BJ (cell line): ENCODE measurements around the gene LDLRAD4. TPM values are rescaled to one million over a fixed set of nuclear protein-coding genes. Genes with fewer than 3 reads are reported as not detected.

ENCODE experiments used
- CTCF ChIA-PET: fragments of 350-600 bp; formaldehyde crosslinking; extraction: SDS; loops from one replicate; lab custom pipeline; 2021; ENCODE audit warnings: antibody characterized with exemption, inconsistent platforms; lab: Yijun Ruan, JAX
- POLR2A ChIA-PET: fragments of 300-600 bp; sonication (Branson Sonifier 250); formaldehyde crosslinking; extraction: SDS; loops from one replicate; lab custom pipeline; 2021; ENCODE audit warnings: antibody characterized with exemption; lab: Charles Lee
- DNase-seq: peaks from one replicate; pipeline ENCODE4 v3.0.0-alpha.2; 2011; ENCODE audit warnings: low read depth
- H3K27me3 ChIP-seq: 2 replicates; pipeline ENCODE4 v1.6.0; 2011; ENCODE audit warnings: low read length; ENCODE audit not compliant: control insufficient read depth, insufficient read depth
- H3K36me3 ChIP-seq: 2 replicates; pipeline ENCODE4 v1.5.1; 2011; ENCODE audit warnings: low read length; ENCODE audit not compliant: control insufficient read depth, insufficient read depth
- H3K4me3 ChIP-seq: 2 replicates; pipeline ENCODE4 v1.5.1; 2011; ENCODE audit warnings: low read depth, mild to moderate bottlenecking, control low read depth, low read length
- polyA plus RNA-seq: library from polyadenylated mRNA; depleted of rRNA; stranded (reverse); fragments of >200 nt; gene quantifications from 2 replicates; pipeline ENCODE4 v1.2.3, GENCODE V29; 2011
- TF ChIP-seq, protein P1 (sequence below): IDR thresholded peaks from 2 replicates; pipeline ENCODE4 v1.5.1; 2011; ENCODE audit warnings: low read depth, mild to moderate bottlenecking, control low read depth, inconsistent platforms, low read length, moderate library complexity; ENCODE audit not compliant: insufficient read depth

The LDLRAD4 gene
- polyA plus RNA-seq, 1 experiment: not detected

DNA sequence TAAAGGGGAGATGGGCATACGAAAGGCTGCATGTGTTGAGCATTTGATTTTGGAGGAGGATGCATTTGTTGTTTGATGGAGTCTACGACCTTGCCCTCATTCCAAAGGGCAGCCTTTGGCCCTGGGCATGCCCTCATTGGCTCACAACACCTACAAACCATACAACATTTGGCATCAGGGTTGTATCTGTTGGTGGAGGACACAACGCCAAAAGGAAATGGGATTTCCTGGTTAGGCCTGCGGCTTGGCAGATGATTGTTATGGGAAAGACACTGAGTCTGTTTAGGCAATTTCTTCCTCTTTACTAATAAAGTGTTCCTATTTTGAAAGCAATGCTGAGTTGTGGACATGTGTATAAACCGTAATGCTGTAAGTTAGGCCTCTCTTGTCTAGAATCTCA is 246.9 kb downstream of the LDLRAD4 start:
- CTCF ChIA-PET: no interaction called here
- POLR2A ChIA-PET: no interaction called here
- TF ChIP-seq, protein P1, sequence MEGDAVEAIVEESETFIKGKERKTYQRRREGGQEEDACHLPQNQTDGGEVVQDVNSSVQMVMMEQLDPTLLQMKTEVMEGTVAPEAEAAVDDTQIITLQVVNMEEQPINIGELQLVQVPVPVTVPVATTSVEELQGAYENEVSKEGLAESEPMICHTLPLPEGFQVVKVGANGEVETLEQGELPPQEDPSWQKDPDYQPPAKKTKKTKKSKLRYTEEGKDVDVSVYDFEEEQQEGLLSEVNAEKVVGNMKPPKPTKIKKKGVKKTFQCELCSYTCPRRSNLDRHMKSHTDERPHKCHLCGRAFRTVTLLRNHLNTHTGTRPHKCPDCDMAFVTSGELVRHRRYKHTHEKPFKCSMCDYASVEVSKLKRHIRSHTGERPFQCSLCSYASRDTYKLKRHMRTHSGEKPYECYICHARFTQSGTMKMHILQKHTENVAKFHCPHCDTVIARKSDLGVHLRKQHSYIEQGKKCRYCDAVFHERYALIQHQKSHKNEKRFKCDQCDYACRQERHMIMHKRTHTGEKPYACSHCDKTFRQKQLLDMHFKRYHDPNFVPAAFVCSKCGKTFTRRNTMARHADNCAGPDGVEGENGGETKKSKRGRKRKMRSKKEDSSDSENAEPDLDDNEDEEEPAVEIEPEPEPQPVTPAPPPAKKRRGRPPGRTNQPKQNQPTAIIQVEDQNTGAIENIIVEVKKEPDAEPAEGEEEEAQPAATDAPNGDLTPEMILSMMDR: no peak
- DNase-seq: no peak
- Histone ChIP-seq H3K36me3 (no peaks in the 10 kb centered on the region), H3K4me3 (no peak overlapping the region), H3K27me3 (no peaks in the 10 kb centered on the region)

DNA sequence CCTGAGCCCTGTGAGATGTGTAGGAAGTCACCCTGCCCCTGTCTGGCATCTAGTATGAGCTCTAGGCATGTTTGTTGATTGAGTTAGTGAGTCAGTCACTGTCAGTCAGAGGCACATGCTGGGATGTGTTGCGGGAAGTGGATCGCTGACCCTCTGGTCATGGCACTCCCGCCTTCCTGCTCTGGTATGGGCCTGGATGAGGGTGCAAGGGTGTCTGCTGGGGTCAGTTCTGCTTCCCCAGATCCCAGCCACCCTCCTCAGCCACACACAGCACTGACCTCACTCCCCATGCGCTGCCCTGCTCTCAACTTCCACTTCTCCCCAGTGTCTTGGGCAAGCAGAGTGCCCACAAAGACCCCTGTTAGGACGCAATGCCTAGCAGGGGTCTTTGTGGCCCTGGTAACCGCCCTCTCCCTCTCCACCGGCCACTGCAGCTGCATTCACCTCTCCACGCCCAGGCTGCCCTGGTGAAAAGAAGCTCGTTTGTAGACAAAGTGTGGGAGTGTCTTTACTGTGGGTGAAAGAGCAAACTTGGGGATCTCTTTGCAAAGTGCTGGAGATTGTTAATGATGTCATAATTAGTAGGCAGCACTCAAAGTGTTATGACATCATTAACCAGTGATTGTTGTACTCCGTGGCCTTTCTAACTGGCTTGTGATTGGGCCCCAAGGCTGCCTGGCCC is 252.1 kb downstream of the LDLRAD4 start:
- no peak for DNase-seq
- Histone ChIP-seq H3K36me3 (no peaks in the 10 kb centered on the region), H3K27me3 (no peaks in the 10 kb centered on the region), H3K4me3 (no peak overlapping the region)
- TF ChIP-seq, protein P1: no peak
- POLR2A ChIA-PET: no interaction called here
- CTCF ChIA-PET: no interaction called here

DNA sequence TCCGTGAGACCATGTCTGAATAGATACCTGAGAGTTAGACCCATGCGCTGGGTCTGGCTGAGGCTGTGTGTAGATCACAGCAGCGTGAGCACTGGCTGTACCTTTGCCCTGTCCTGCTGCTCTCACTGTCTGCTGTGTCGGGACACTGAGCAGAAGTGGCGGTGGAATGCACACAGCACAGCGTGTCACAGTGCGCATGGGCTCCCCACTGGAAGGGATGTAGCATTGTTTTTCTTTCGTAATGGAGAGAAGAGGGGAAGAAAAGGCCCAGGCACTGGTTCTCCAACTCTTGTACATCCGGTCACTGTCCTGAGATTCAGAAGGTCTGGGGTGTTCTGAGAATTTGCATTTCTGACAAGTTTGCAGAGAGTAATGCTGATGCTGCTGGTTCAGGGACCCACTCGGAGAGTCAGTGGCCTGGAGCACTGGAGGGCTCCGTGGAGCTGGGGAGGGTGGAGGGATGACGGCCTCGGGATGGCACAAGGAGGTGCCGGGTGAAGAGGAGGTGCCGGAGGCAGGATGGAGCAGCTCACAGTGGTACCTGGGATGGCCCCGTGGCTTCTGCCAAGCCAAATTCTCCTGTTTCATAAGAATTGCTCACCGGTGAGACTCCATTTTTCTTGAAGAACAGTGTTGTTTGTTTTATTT is 252.8 kb downstream of the LDLRAD4 start:
- H3K36me3 ChIP-seq: no peaks in the 10 kb centered on the region
- H3K4me3 ChIP-seq: no peak overlapping the region
- TF ChIP-seq, protein P1: no peak
- ChIA-PET CTCF (no interaction called here), POLR2A (no interaction called here)
- DNase-seq: no peak
- no peaks in the 10 kb centered on the region for H3K27me3 ChIP-seq

DNA sequence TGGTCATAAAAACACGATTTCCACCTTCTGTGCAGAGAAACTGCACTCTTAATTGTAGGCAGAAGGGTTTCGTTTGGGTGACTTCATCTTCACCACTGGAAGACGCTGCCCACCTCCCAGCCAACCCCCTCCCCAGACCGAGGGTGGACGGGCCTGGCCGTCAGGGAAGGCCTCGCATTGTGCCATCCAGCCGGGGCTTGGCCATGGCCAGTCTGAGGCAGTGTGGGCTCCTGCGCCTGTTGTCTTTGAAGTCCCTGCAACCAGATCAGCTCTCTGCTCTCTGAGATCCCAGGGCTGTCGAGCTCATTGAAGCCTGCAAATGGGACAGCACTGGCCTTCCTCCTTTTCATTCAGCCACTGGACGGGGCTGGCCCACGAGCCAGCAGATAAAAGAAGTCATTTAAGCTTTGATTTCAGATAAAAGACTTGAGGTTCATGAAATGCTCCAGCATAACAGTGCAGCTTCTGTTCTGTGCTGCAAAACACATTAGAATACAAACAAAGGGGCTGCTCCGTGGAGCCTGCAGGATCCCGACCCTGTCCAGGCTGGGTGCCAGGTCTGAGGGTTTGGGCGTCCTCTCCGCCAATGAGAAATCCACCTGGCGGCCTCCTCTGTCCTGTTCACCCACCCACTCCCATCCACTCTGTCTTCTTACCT is 253.5 kb downstream of the LDLRAD4 start:
- Histone ChIP-seq H3K27me3 (no peaks in the 10 kb centered on the region), H3K36me3 (no peaks in the 10 kb centered on the region), H3K4me3 (no peak overlapping the region)
- ChIA-PET POLR2A (no interaction called here), CTCF (no interaction called here)
- TF ChIP-seq, protein P1: no peak
- no peak for DNase-seq

DNA sequence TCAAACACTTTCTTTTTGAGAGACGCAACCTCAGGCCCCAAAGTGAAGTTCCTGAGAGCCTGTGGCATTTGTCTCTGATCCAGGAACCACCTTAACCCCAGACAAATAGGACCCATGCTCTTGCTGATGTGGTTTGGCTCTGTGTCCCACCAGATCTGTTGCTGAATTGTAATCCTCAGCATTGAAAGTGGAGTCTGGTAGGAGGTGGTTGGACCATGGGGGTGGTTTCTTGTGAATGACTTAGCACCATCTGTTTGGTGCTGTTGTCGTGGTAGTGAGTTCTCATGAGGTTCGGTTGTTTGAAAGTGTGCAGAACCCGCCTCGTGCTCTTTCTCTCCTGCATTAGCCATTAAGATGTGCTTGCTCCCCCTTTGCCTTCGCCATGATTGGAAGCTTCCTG is 255.2 kb downstream of the LDLRAD4 start:
- no peaks in the 10 kb centered on the region for H3K27me3 ChIP-seq
- H3K4me3 ChIP-seq: no peak overlapping the region
- ChIA-PET CTCF (no interaction called here), POLR2A (no interaction called here)
- H3K36me3 ChIP-seq: no peaks in the 10 kb centered on the region
- no peak for DNase-seq
- TF ChIP-seq, protein P1: no peak
